GM19395 (cell line): ENCODE measurements around the gene DPP9.
"Not testable (repeated sequence)": the region's sequence is repeated elsewhere in the genome, so short reads cannot be mapped to it uniquely, and the experiment has no call there.

Experiments used
- ATAC-seq: cut with Tn5 transposase; IDR thresholded peaks from one replicate; pipeline ENCODE4 v1.9.1; 2021; ENCODE audit warnings: mild to moderate bottlenecking, moderate library complexity; ENCODE audit not compliant: unreplicated experiment

The DPP9 gene

GRCh38 chr19:4742723-4743646 is 19.3 kb upstream of the DPP9 start:
- no peak for ATAC-seq

DNA sequence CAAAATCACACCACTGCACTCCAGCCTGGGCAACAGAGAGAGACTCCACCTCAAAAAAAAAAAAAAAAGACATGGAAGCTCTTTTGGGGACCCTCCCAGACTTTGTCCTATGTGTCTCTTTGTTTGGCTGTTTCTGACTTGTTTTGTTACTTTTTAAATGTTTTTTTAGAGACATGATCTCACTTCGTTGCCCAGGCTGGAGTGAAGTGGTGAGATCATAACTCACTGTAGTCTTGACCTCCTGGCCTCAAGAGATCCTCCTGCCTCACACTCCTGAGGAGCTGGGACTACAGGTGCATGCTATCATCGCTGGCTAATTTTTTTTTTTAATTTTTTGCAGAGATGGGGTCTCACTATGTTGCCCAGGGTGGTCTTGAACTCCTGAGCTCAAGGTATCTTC is 16.4 kb upstream of the DPP9 start:
- no peak for ATAC-seq

- no peak for ATAC-seq
Observed at GRCh38 chr19:4738734-4739133, 15.1 kb upstream of the DPP9 start.

DNA sequence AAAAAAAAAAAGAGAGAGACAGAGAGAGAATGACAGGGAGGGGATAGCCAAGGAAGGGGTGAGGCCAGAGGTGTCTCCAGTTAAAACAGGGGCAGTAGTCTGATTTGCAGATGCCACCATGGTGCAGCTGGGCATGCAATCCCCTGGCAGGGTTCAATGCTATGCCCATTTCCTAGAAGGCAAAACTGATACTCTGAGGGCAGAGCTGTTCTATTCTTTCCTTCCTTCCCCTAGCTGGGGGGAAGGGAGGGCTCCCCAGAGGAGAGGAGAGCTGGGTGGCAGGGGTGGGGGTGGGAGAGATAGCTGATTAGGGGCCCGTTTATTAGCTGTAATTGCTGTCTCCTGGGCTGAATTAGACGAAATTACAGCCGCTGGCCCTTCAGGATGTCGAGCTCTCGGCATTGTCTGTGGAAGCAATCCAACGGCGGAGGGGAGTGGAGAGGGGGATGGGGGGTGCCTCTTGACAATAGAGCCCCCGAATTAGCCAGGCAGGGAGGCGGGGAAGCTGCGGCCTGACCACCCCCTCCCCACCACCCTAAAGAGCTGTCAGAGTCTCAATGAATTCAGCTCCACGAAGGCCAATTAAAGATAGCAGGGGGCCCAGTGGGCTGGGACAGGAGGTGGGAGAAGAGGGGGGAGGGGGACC is 14.4 kb upstream of the DPP9 start:
- no peak for ATAC-seq

- ATAC-seq, result no peak
Observed at GRCh38 chr19:4733755-4734345, 10.2 kb upstream of the DPP9 start.

DNA sequence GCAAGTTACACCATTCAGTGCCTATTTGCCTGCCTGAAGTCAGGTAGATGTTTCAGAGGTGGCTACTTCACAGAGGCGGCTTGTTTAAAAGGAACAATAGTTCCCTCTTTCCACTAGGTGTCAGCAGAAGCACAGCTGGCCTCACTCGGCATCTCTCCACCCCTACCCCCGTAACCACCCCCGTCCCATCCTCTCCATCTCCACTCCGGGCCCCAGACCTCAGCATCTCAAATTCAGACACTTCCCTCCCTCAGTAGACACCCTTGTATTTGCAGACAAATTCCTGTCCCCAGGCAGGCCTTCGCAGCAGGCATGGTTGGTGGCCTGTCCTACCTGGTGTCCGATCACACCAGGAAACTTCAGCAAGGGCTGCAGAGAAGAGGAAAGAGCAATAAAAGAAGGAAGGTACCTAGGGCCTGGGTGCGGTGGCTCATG is 9.1 kb upstream of the DPP9 start:
- ATAC-seq, result no peak

DNA sequence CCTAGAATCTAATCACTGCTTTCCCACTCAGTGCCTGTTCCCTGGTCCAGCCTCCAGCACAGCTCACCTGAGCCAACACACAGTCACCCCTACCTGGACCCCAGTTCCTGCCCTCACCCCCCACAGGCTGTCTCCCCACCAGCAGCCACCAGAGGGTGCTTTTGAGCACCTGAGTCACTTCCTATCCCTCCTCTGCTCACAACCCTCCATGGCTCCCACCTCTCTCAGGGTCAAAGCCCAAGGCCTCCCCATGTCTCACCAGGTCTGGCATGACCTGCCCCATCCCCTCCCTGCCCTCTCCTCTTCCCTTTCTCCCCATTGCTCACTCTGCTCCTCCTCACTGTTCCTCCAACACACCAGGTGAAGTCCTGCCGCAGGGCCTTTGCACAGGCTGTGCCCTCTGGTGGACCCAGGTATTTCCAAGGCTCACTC is 7.1 kb upstream of the DPP9 start:
- ATAC-seq, result no peak

GRCh38 chr19:4728871-4729270 is 5.2 kb upstream of the DPP9 start:
- ATAC-seq, result no peak

DNA sequence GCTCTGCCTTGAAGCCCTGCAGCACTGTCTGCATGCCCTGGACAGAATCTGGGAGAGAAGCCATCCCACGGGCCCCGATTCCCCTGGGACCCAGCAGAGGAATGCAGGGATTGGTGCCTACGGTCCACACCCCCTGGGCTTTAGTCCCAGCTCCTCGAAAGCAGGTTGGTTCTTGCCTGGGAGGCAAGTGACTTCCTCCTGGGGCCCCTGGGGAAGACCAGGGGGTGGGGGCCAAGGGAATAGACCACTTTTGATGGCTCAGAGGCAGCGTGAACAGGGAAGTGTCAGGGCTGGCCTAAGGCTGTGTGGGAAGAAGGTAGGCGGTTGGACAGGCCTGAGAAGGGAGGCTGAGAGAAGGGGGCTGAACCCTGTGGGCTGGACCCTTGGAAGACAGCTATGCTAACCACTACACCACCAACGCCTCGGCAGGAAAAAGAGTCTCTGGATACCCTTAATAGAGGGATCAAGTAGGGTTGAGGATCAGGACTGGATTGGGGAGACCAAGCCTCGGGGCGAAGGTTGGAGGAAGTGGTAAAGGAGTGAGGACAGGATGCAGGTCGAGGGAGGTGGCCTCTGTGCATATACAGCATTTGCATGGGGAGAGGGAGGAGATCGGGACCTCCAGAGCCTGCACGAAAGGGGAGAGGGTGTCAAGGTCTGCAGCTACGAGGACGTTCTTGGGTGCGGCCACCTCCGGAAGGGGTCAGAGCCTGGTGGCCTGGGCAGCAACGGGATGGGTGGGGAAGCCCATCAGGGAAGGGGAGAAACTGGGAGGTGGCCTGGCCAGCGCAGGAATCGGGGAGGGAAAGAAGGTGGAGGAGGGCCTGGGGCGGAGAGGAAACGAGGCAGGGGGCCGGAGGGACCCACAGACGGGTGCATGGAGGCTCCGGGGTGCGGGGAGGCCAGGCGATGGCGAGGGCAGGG is 709 bp downstream of the DPP9 start:
- no peak for ATAC-seq

DNA sequence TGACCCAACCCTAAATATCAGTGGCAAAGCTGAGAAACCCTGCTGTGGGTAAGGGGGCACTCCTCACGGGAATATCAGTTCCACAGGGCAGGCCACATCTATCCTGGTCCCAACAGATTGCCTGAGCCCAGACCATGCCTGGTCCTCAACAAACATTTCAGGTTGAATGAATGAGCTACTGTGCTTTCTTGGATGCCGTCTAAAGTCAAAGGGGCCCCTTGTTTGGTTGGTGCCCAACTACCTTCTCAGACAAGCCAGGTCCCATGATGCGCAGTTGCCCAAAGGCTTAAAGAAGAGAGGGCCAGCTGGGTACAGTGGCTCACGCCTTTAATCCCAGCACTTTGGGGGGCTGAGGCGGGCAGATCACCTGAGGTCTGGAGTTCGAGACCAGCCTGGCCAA is 2.4 kb downstream of the DPP9 start:
- no peak for ATAC-seq

DNA sequence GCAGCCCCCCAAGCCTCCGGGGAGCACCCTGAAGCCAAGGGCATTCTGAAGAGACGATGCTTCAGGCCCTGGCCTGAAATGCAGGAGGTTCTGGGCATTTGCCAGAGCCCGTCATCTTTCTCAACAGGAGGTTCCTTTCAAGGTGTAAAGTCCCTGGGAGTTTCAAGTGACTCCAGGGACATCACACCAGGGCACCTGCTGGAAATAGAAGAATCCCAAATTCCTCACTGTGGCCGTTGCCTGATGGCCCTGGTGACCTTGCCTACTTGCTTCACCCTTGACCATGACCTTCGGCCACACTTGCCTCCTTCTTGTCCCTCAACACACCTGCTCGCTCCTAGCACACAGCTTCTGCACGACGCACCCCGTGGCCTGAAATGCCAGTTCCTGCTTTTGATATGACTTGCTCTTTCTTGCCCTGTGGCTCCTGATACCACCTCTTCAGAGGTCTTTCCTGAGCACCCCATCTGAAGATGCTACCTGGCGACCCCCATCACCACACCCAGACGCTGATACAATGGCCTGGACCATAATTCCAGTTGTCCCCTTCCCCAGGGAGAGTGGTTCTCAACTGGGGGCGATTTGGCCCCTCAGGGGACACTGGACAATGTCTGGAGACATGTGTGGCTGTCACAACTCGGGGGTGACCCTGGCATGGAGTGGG is 3.5 kb downstream of the DPP9 start:
- ATAC-seq, result no peak

DNA sequence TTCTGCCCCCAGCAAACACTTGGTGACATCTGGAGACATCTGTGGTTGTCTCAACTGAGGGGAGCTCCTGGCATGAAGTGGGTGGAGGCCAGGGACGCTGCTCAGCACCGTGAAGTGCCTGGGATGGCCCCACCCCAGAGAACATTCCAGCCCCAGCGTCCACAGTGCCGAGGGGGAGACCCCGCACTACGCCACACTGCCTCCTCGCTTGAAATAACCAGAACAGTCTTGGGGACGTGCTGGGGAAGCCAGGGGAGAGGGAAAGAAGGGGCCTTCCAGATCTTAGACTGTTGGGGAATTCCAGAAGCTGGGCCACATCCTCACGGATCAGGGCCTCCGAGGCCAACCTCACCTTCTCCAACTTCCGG is 4.2 kb downstream of the DPP9 start:
- ATAC-seq, result no peak

- ATAC-seq, result no peak
Observed at GRCh38 chr19:4717966-4718701, 5.5 kb downstream of the DPP9 start.

DNA sequence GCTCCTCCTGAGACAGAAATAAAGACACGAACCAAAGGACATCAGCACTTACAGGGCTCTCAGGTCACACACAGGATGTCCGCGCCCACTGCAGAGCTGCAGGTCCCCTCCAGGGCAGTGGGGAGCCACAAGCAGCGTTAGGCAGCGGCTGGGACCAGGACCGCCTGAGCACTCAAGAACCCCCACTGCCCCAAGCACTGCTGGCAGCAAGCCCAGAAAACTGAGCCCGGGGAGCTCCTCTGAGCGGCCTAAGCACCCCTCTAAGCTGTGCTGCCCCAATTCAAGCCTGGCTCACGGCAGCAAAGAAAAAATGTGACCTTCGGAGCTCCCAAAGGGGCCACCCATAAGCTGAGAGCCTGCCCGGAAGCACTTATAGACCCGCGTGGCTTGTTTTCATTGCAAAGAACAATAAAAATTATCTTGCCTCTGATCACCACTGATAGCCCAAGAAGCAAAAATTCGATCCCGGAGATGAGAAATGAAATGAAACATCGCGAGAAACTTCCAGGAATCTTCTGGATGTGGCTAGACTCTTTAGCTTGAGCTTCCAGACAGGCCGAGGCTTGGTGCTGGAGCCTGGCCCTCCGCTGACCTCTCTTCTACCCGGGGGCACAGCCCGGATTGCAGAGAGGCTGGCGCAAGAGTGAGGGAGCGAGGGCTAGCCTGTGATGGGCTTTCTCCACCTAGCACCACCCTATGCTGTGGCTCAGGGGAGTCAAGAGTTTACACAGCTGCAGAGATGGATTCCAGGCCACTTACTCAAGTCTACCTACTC is 6.3 kb downstream of the DPP9 start:
- ATAC-seq, result no peak

GRCh38 chr19:4715529-4716221 is 8.0 kb downstream of the DPP9 start:
- ATAC-seq, result no peak

DNA sequence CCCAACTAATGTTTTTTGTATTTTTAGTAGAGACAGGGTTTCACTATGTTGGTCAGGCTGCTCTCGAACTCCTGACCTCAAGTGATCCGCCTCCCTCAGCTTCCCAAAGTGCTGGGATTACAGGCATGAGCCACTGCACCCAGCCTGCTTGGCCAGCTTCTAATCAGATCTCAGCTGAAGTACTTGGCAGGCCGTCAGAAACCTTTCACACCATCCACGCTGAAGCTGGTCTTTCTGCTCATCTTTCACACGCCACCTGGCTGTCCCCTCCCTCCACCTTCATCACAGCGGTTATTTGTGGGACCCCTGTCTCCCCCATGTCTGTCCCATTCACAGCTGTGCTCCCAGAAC is 8.5 kb downstream of the DPP9 start:
- not testable (repeated sequence) for ATAC-seq

DNA sequence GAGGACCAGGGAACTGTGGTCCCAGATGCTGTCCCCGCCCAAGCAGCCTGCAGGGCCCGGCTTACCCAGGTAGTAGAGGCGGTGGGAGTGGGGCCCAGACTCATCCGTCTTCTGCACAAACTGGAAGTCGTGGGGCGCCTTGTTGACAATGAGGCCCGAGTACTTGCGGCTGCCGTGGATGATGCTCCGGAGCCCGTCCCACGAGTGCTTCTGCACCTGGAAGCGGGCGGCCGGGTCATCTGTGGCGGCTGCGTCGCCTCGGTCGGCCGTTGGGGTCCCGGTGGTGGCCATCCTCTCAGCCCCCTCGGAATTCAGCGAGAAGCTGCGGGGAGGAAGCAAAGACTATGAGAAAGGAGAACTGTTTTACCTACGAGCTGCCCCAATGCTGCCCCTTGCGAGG is 9.6 kb downstream of the DPP9 start:
- no peak for ATAC-seq

- no peak for ATAC-seq
Observed at GRCh38 chr19:4713384-4713951, 10.2 kb downstream of the DPP9 start.
